HepG2 (cell line): ENCODE data around the gene CABP2. TPM values are rescaled to one million over a fixed set of nuclear protein-coding genes. Genes with fewer than 3 reads are reported as not detected.

Experiments
- ARID4A ChIP-seq: sonication (generic); formaldehyde crosslinking; IDR thresholded peaks from 2 replicates; pipeline ENCODE4 v1.5.0; 2020; ENCODE audit warnings: mild to moderate bottlenecking, missing genetic modification reagents, borderline replicate concordance
- EP300 ChIP-seq, 3 experiments: sonication (generic) in 1 of 3; formaldehyde crosslinking in 1 of 3; IDR thresholded peaks; 2 replicates each; pipeline versions ENCODE4 v1.5.1 to v1.6.1; 2011 to 2020; ENCODE audit warnings: low read depth in 2 of 3, low read length in 2 of 3, borderline replicate concordance in 1 of 3, improper control_type of control experiment in 1 of 3, mild to moderate bottlenecking in 1 of 3, missing genetic modification reagents in 1 of 3, moderate library complexity in 1 of 3
- FOXA3 ChIP-seq: IDR thresholded peaks from 2 replicates; pipeline ENCODE4 v1.6.1; 2016; ENCODE audit warnings: missing genetic modification reagents, missing compliant biosample characterization
- FOXJ3 ChIP-seq: sonication (generic); formaldehyde crosslinking; IDR thresholded peaks from 2 replicates; pipeline ENCODE4 v1.4.0; 2020; ENCODE audit warnings: missing genetic modification reagents, mild to moderate bottlenecking, borderline replicate concordance
- GTF2F1 ChIP-seq: fragments of 150-350 bp; IDR thresholded peaks from 2 replicates; pipeline ENCODE4 v1.6.1; 2014; ENCODE audit warnings: low read length
- HMG20B ChIP-seq: conservative IDR thresholded peaks from 2 replicates; pipeline ENCODE4 v1.6.1; 2016; ENCODE audit warnings: missing genetic modification reagents, missing compliant biosample characterization
- HMGA1 ChIP-seq: sonication (generic); formaldehyde crosslinking; conservative IDR thresholded peaks from 2 replicates; pipeline ENCODE4 v1.4.0; 2020; ENCODE audit warnings: missing genetic modification reagents
- HNRNPK ChIP-seq: fragments of 200-400 bp; formaldehyde crosslinking; IDR thresholded peaks from 2 replicates; pipeline ENCODE4 v1.6.1; 2018; ENCODE audit warnings: low read length, low read depth, moderate library complexity, mild to moderate bottlenecking; ENCODE audit not compliant: poor library complexity, severe bottlenecking
- HOXD1 ChIP-seq: sonication (generic); formaldehyde crosslinking; IDR thresholded peaks from 2 replicates; pipeline ENCODE4 v1.5.0; 2020; ENCODE audit warnings: missing genetic modification reagents
- KMT2A ChIP-seq: sonication (generic); formaldehyde crosslinking; IDR thresholded peaks from 2 replicates; pipeline ENCODE4 v1.4.0; 2020; ENCODE audit warnings: missing genetic modification reagents
- KMT2B ChIP-seq: IDR thresholded peaks from 2 replicates; pipeline ENCODE4 v1.6.1; 2016; ENCODE audit warnings: missing genetic modification reagents, missing compliant biosample characterization
- MIXL1 ChIP-seq: IDR thresholded peaks from 2 replicates; pipeline ENCODE4 v1.6.1; 2016
- NBN ChIP-seq: fragments of 450-650 bp; conservative IDR thresholded peaks from 2 replicates; pipeline ENCODE4 v1.6.1; 2017
- NKX3-1 ChIP-seq: sonication (generic); formaldehyde crosslinking; IDR thresholded peaks from 2 replicates; pipeline ENCODE4 v1.5.0; 2020; ENCODE audit warnings: missing genetic modification reagents
- PHF21A ChIP-seq: sonication (generic); formaldehyde crosslinking; IDR thresholded peaks from 2 replicates; pipeline ENCODE4 v1.5.0; 2020; ENCODE audit warnings: mild to moderate bottlenecking, missing genetic modification reagents
- REXO4 ChIP-seq: sonication (generic); formaldehyde crosslinking; IDR thresholded peaks from 2 replicates; pipeline ENCODE4 v1.8.0; 2022; ENCODE audit warnings: missing genetic modification reagents, mild to moderate bottlenecking, borderline replicate concordance
- RFXANK ChIP-seq: IDR thresholded peaks from 2 replicates; pipeline ENCODE4 v1.6.1; 2016
- RXRB ChIP-seq: IDR thresholded peaks from 2 replicates; pipeline ENCODE4 v1.6.1; 2016; ENCODE audit warnings: borderline replicate concordance, missing genetic modification reagents, missing compliant biosample characterization
- SAP130 ChIP-seq: IDR thresholded peaks from 2 replicates; pipeline ENCODE4 v1.6.1; 2016; ENCODE audit warnings: low read depth
- SIN3B ChIP-seq: fragments of 150-350 bp; IDR thresholded peaks from 2 replicates; pipeline ENCODE4 v1.6.1; 2014; ENCODE audit warnings: low read length
- SP1 ChIP-seq, 2 experiments: fragments of 450-650 bp in 1 of 2; sonication (generic) in 1 of 2; formaldehyde crosslinking in 1 of 2; IDR thresholded peaks; 2 replicates each; pipeline versions ENCODE4 v1.4.0 to v1.6.1; 2016 to 2020; ENCODE audit warnings: missing genetic modification reagents in 1 of 2
- ZBTB8A ChIP-seq: sonication (generic); formaldehyde crosslinking; IDR thresholded peaks from 2 replicates; pipeline ENCODE4 v1.4.0; 2020; ENCODE audit warnings: mild to moderate bottlenecking, low read depth, missing genetic modification reagents, borderline replicate concordance
- ZNF160 ChIP-seq: sonication (generic); formaldehyde crosslinking; IDR thresholded peaks from 2 replicates; pipeline ENCODE4 v1.8.0; 2022; ENCODE audit warnings: mild to moderate bottlenecking, inconsistent platforms, missing genetic modification reagents
- ZNF225 ChIP-seq: sonication (generic); formaldehyde crosslinking; IDR thresholded peaks from 2 replicates; pipeline ENCODE4 v1.4.0; 2020; ENCODE audit warnings: mild to moderate bottlenecking, missing genetic modification reagents
- ZNF256 ChIP-seq: sonication (generic); formaldehyde crosslinking; conservative IDR thresholded peaks from 2 replicates; pipeline ENCODE4 v1.4.0; 2020; ENCODE audit warnings: missing genetic modification reagents
- ZNF441 ChIP-seq: sonication (generic); formaldehyde crosslinking; IDR thresholded peaks from 2 replicates; pipeline ENCODE4 v1.7.0; 2021; ENCODE audit warnings: missing genetic modification reagents, borderline replicate concordance
- ZNF644 ChIP-seq: IDR thresholded peaks from 2 replicates; pipeline ENCODE4 v1.6.1; 2016; ENCODE audit warnings: low read depth
- ZSCAN22 ChIP-seq: sonication (generic); formaldehyde crosslinking; IDR thresholded peaks from 2 replicates; pipeline ENCODE4 v1.4.0; 2020; ENCODE audit warnings: mild to moderate bottlenecking, missing genetic modification reagents
- polyA plus RNA-seq, 8 experiments: library from polyadenylated mRNA; depleted of rRNA in 3 of 8; stranded (reverse) in 7 of 8; unstranded in 1 of 8; fragments of >200 nt; fragmentation: Illumina TruSeq in 4 of 8; extraction: Trizol in 4 of 8; gene quantifications; 2 replicates each; pipeline versions ENCODE4 v1.2.1 to v1.2.3, GENCODE V29; 2011 to 2016; ENCODE audit warnings: low read depth in 4 of 8, missing spikeins in 1 of 8, mixed read lengths in 1 of 8; ENCODE audit not compliant: insufficient read depth in 1 of 8
- total RNA-seq, 5 experiments: library from RNA; depleted of rRNA; stranded (reverse); fragments of >200 nt; fragmentation: Illumina TruSeq; extraction: Trizol; gene quantifications; 2 replicates each; pipeline ENCODE4 v1.2.3, GENCODE V29; 2016; ENCODE audit warnings: low read depth in 1 of 5
- TF ChIP-seq, protein P1 (sequence below): sonication (generic); formaldehyde crosslinking; IDR thresholded peaks from 2 replicates; pipeline ENCODE4 v1.4.0; 2020; ENCODE audit warnings: mild to moderate bottlenecking, missing genetic modification reagents

Gene CABP2
- total and polyA plus RNA-seq, 2 of the 13 experiments (the other 11 are each of a cell fraction or from before 2014, with no cell fraction given): not detected

DNA sequence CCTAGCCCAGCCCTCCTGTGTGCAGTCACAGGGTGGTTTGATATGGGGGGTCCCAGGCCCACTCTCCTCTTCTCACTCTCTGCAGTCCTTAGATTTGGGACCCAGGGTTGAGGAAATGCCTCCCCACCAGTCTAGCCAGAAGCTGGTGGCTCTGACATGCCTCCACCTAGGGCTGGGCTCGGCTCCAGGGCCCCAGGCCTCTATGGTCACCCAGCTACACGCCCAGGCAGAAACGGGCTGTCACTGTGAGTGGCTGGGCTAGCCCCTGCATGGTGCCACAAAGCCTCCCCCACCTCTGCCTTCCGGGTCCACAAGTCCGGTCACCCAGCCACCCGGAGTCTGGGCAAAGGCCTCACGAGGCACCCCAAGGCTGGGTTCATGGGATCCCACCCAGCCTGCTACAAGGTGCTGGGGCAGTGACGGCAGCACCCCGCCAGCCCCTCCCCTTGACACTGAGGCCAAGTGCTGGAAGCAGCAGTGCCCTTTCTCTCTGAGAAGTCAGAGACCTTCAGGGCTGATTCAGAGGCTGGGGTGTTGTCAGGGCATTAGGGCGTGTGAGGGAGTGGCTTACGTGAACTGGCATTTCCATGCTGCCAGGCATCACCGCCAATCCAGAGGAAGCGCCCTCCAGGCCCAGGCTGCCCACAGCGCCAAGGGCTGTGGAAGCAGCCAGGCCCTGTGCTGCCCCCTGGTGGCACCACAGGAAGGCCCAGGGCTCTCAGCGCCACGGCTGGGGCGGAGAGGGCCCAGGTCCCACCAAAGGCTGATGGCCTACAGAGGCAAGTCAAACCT is 17.4 kb downstream of the CABP2 start (continued):
- peak; percentile 72; the same call in 1 of the 2 replicates for TF ChIP-seq ARID4A (CRISPR knock-in tag)
- TF ChIP-seq RXRB: peak; percentile 54; the same call in 1 of the 2 replicates
- no peak for TF ChIP-seq MIXL1 (CRISPR knock-in tag)
- TF ChIP-seq, protein P1, sequence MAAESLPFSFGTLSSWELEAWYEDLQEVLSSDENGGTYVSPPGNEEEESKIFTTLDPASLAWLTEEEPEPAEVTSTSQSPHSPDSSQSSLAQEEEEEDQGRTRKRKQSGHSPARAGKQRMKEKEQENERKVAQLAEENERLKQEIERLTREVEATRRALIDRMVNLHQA (CRISPR knock-in tag): no peak
- peak; percentile 60; the same call in 1 of the 2 replicates for TF ChIP-seq ZNF225 (CRISPR knock-in tag)
- TF ChIP-seq RFXANK (CRISPR knock-in tag): no peak
- TF ChIP-seq HMG20B (CRISPR knock-in tag): no peak
- no peak for TF ChIP-seq HMGA1
- TF ChIP-seq HOXD1: no peak
- TF ChIP-seq SP1 (IDR thresholded peaks at IDR 0.05): no peak
- peak; percentile 58; the same call in 1 of the 2 replicates for TF ChIP-seq SP1 (CRISPR knock-in tag; IDR thresholded peaks at IDR 0.05)
- TF ChIP-seq KMT2A: peak; percentile 38; the same call in 1 of the 2 replicates
- 0 out of 2 replicates have a peak, but pooled peaks have one; percentile 41 for TF ChIP-seq KMT2B (CRISPR knock-in tag)
- peak; percentile 29; the same call in 1 of the 2 replicates for TF ChIP-seq FOXA3 (CRISPR knock-in tag)
- no peak for TF ChIP-seq ZNF160
- no peak for TF ChIP-seq ZNF256 (CRISPR knock-in tag)
- no peak for TF ChIP-seq EP300 (IDR thresholded peaks at IDR 0.05; ENCODE audit: low read depth in 2 of 2, low read length in 2 of 2)
- TF ChIP-seq EP300 (CRISPR knock-in tag; IDR thresholded peaks at IDR 0.05; ENCODE audit: borderline replicate concordance): no peak
- no peak for TF ChIP-seq ZSCAN22 (CRISPR knock-in tag)
- TF ChIP-seq FOXJ3 (CRISPR knock-in tag): no peak
- TF ChIP-seq NBN: no peak
- no peak for TF ChIP-seq ZNF441 (CRISPR knock-in tag)
- TF ChIP-seq PHF21A (CRISPR knock-in tag): no peak
- TF ChIP-seq ZNF644 (CRISPR knock-in tag): no peak
- TF ChIP-seq REXO4: no peak
- TF ChIP-seq SAP130 (CRISPR knock-in tag): peak; percentile 85
- TF ChIP-seq SIN3B: no peak
- TF ChIP-seq GTF2F1: no peak
- no peak for TF ChIP-seq NKX3-1 (CRISPR knock-in tag)
- no peak for TF ChIP-seq HNRNPK
- no peak for TF ChIP-seq ZBTB8A (CRISPR knock-in tag)
